NCI-H1436 (cell line): ENCODE data around the gene EIF3D.
"Not testable (repeated sequence)": the region's sequence is repeated elsewhere in the genome, so short reads cannot be mapped to it uniquely, and the experiment has no call there.

ENCODE experiments used
- DNase-seq: peaks from one replicate; lab custom pipeline; 2025; lab: John Stamatoyannopoulos, UW

EIF3D gene

DNA sequence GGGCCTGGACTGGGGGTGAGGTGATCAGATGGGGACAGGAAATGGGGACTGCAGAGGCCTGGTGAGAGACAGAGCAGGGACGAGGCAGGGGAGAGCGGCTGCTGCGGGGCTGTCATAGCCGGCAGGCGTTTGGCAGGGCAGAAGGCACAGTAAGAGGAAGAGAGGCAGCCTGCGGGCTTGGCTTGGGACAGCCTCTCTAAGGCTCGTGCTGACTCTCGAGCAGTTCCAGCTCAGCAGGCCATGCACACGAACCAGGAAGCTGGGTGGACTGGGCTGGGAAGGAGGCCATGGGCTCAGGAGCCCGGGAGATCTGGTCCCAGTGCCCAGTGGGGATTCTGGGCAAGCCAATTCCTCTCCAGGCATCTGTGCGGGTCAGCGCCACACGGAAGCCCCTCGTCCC is 19.6 kb upstream of the EIF3D start:
- no peak for DNase-seq

- no peak for DNase-seq
These were observed 18.0 kb upstream of the EIF3D start for GRCh38 chr22:36546932-36547331.

GRCh38 chr22:36546092-36546804 is 17.3 kb upstream of the EIF3D start:
- peak; percentile 44 for DNase-seq

DNA sequence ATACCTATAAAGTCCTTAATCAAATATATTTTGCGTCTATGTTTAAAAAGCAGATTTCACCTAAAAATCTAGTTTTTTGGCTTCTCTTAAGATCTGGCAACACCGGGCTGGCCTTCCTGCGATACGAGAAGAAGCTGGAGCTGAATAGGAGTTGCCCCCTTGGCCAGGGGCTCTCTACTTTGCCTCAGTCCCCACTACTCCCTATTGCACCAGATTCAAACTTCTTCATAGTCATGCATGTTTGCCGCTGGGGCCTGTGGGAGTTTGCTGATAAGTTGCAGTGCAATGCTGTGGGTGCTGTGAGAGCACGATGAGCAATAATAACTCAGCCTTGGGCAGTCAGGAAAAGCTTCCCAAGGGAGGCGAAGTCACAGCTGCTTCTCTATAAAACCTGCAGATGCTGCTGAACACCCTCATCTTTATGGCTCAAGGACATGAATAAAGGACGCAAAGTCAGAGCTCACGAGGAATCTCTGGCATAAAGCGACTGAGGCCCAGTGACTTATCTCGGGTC is 15.2 kb upstream of the EIF3D start:
- DNase-seq = no peak

GRCh38 chr22:36541831-36542411 is 13.0 kb upstream of the EIF3D start:
- DNase-seq = no peak

- DNase-seq = no peak
These were observed 12.1 kb upstream of the EIF3D start for GRCh38 chr22:36540867-36541642.

DNA sequence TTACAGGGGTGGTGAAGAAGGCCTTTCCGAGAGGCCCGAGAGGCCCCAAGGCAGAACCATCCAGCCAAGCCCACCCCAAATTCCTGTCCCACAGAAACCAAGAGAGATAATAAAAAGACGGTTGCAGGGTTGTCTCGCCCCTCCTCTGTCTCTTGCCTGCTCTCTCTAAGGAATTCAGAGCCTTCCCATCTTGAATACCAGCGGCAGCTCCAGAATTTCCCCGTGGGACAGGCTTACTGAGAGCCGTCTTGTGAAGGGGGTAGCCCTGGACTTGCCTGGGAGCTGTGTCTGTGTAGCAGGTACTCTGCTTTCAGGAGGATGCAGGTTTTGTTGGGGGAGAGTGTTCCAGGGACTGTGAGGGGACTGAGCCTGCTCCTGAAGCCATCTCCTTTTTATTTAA is 9.6 kb upstream of the EIF3D start:
- no peak for DNase-seq

GRCh38 chr22:36536717-36537116 is 7.8 kb upstream of the EIF3D start:
- DNase-seq = peak; percentile 65

GRCh38 chr22:36533320-36533719 is 4.4 kb upstream of the EIF3D start:
- not testable (repeated sequence) for DNase-seq

DNA sequence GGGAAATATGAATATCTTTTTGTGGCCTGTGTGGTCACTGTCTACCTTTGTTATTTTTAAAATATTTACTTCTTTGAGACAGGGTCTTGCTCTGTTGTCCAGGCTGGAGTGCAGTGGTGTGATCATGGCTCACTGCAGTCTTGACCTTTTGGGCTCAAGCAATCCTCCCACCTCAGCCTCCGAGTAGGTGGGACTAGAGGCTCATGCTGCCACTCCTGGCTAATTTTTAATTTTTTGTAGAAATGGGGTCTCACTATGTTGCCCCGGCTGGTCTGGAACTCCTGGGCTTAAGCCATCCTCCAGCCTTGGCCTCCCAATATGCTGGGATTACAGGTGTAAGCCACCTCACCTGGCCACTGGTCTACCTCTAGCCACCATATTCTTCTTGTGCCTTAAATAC is 3.5 kb upstream of the EIF3D start:
- no peak for DNase-seq

GRCh38 chr22:36528341-36528740 is 625 bp downstream of the EIF3D start:
- no peak for DNase-seq

GRCh38 chr22:36522662-36523061 is 6.3 kb downstream of the EIF3D start:
- DNase-seq = no peak

DNA sequence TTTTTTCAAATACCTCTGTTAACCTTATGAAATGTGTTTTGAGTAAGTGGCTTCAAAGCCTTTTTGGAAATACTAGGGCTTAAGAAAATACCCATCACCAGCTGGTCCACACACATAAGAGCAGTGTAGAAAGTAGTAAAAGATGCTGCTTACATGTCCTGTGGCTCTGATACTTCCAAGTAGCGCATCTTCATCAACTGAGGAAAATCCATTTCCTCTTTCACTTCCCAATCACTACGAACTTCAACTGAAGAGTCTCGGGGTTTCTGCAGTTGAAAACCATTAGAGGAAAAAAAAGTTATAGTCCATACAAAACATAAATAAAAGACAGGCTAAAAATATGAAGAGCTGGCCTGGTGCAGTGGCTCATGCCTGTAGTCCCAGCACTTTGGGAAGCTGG is 8.5 kb downstream of the EIF3D start:
- no peak for DNase-seq

DNA sequence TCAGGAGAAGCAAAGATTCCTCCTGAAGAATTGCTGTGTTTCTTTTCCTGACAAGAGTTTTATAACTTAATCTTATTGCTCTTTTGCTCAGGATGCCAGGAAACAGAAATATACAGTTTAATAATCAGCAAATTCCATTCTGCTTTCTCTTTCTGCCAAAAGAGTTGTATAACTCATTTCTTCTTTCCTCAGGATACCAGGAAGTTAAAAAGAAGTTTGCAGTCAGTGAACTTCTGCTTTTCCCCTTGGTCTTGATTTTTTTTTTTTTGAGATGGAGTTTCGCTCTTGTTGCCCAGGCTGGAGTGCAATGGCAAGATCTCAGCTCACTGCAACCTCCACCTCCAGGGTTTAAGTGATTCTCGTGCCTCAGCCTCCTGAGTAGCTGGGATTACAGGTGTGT is 9.1 kb downstream of the EIF3D start:
- DNase-seq = not testable (repeated sequence)

GRCh38 chr22:36514766-36515165 is 14.2 kb downstream of the EIF3D start:
- no peak for DNase-seq

- DNase-seq = no peak
These were observed 16.0 kb downstream of the EIF3D start for GRCh38 chr22:36512991-36513390.

GRCh38 chr22:36512333-36512732 is 16.6 kb downstream of the EIF3D start:
- no peak for DNase-seq

DNA sequence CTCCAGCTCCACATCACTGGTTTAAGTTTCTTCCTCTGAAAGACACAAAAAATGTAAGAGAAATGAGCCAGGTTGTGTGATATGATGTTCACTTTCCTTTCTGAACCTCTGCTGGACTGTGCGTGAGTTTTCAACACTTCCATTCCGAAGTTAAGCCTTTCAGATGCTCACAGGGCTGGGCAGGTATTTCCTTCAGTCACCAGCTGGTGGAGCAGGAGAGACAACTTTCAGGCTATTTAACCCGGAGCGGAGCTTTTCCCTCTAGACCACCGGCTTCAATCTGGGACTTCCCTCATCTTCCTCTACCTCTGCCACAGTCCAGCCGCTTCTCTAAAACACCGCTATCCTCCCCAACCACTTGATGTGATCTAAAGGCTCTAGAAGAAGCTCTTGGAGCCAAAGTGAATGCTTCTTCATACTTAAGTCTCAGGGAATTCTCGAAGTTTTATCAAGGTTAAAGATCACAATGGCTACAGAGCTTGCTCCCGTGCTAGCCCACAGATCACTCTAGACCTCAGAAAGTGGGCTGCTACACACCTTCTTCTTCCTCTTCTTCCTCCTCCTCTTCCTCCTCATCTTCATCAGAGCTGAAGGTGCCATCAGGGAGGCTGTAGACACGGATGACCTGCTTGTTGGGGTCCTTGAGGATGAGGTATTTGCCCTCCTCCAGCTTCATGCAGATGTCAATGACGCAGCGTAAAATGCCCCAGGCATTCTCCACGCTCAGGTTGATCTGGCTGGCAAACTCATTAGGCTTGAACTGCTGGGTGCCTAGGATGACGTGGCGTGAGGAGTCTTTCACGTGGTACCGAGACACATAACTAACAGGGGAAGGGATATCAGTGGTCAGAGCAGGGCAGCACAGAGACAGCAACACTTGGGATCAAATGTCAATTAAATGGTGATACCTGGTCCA is 17.7 kb downstream of the EIF3D start:
- no peak for DNase-seq

DNA sequence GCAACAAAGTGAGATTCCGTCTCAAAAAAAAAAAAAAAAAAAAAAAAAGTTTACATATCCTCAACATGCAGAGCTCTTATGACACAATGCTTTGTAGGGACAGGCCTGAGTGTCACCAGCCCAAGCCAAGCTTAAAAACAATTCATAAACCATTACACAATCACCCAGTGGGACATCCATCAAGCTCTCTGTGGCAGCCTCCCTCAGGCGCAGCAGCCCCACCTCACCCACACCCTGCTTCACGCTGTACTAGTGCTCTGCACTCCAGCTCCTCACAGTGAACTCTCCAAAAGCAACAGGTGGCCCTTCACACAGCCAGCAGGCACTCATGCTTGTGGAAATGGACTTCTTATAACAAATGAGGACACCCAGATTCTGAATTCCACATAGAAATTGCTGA is 18.6 kb downstream of the EIF3D start:
- no peak for DNase-seq

DNA sequence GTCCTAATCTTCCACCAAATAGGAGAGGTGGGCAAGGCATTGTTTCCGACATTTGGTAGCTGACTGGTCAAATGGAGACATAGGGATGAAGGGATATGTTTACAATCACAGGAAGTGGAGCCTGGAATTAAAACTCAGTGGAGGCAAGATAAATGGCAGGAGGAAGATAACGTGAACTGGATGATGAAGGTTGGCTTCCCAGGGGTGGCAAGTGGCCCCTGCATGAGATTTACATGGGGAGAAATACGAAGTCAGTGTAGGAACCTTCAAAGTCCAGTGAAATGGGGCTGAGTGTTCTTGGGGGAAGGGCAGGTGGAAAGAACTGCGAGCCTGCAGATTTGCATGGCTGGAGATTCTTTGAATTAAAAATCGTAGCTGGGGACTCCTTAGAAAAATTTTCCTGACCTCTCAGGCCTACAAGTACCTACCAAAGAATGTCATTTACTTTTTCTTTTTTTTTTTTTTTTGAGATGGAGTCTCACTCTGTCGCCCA is 21.4 kb downstream of the EIF3D start:
- DNase-seq = no peak

- DNase-seq = peak; percentile 91
These were observed 22.1 kb downstream of the EIF3D start, which contains the start of gene FOXRED2 for GRCh38 chr22:36506637-36507517. Gene FOXRED2, minus strand, starts transcription at chr22:36507040. Its CDS starts 618 bp downstream, at chr22:36506422.
